Measurements from ENCODE around the gene DHX32.

The DHX32 gene

GRCh38 chr10:125820701-125821100 lies 60.4 kb downstream of the DHX32 start:
- no peak overlapping the region for H3K4me3 ChIP-seq (replicated peaks; ENCODE audit: low read depth, low read length)
- DNase-seq (ENCODE audit: extremely low read depth, low read depth) = no peak
- no peak for TF ChIP-seq CTCF (IDR thresholded peaks at IDR 0.05; ENCODE audit: low read depth, low read length, missing control alignments)

- no peak for DNase-seq (ENCODE audit: extremely low read depth, low read depth)
- H3K4me3 ChIP-seq (replicated peaks; ENCODE audit: low read depth, low read length) = no peak overlapping the region
- TF ChIP-seq CTCF (IDR thresholded peaks at IDR 0.05; ENCODE audit: low read depth, low read length, missing control alignments) = no peak
Observed at GRCh38 chr10:125817337-125817946, 63.6 kb downstream of the DHX32 start.

- H3K4me3 ChIP-seq (replicated peaks; ENCODE audit: low read depth, low read length) = no peak overlapping the region
- no peak for DNase-seq (ENCODE audit: extremely low read depth, low read depth)
- no peak for TF ChIP-seq CTCF (IDR thresholded peaks at IDR 0.05; ENCODE audit: low read depth, low read length, missing control alignments)
Observed at GRCh38 chr10:125816548-125816947, 64.5 kb downstream of the DHX32 start.

- H3K4me3 ChIP-seq (replicated peaks; ENCODE audit: low read depth, low read length) = no peak overlapping the region
- DNase-seq (ENCODE audit: extremely low read depth, low read depth) = no peak
- TF ChIP-seq CTCF (IDR thresholded peaks at IDR 0.05; ENCODE audit: low read depth, low read length, missing control alignments) = no peak
Observed at GRCh38 chr10:125815764-125816163, 65.3 kb downstream of the DHX32 start.

GRCh38 chr10:125812128-125812750 lies 68.9 kb downstream of the DHX32 start:
- peak; percentile 5 for DNase-seq (ENCODE audit: extremely low read depth, low read depth)
- H3K4me3 ChIP-seq (replicated peaks; ENCODE audit: low read depth, low read length) = no peak overlapping the region
- TF ChIP-seq CTCF (IDR thresholded peaks at IDR 0.05; ENCODE audit: low read depth, low read length, missing control alignments) = no peak

- H3K4me3 ChIP-seq (replicated peaks; ENCODE audit: low read depth, low read length) = no peak overlapping the region
- no peak for TF ChIP-seq CTCF (IDR thresholded peaks at IDR 0.05; ENCODE audit: low read depth, low read length, missing control alignments)
- DNase-seq (ENCODE audit: extremely low read depth, low read depth) = no peak
Observed at GRCh38 chr10:125811251-125811650, 69.8 kb downstream of the DHX32 start.

Measured in HFF-Myc (cell line).